GM21528 (cell line): Measurements from ENCODE around the gene RASA1.
A peak's percentile ranks its signal among the peaks of the same experiment; 100 is the strongest.
"Not testable (repeated sequence)": the region's sequence is repeated elsewhere in the genome, so short reads cannot be mapped to it uniquely, and the experiment has no call there.

ENCODE experiments used
- ATAC-seq: cut with Tn5 transposase; IDR thresholded peaks from one replicate; pipeline ENCODE4 v1.9.1; 2021; ENCODE audit warnings: mild to moderate bottlenecking, moderate library complexity; ENCODE audit not compliant: unreplicated experiment, low FRiP score

The RASA1 gene

GRCh38 chr5:87278590-87279100, 11.0 kb downstream of the RASA1 start:
- ATAC-seq = no peak

- no peak for ATAC-seq
Observed at GRCh38 chr5:87282269-87282668, 14.6 kb downstream of the RASA1 start.

GRCh38 chr5:87287266-87287665, 19.6 kb downstream of the RASA1 start:
- not testable (repeated sequence) for ATAC-seq

GRCh38 chr5:87298692-87299362, 31.1 kb downstream of the RASA1 start:
- no peak for ATAC-seq

GRCh38 chr5:87300176-87300575, 32.5 kb downstream of the RASA1 start:
- ATAC-seq = no peak

- no peak for ATAC-seq
Observed at GRCh38 chr5:87300744-87301143, 33.1 kb downstream of the RASA1 start.

GRCh38 chr5:87302061-87302460, 34.4 kb downstream of the RASA1 start:
- ATAC-seq = no peak

- no peak for ATAC-seq
Observed at GRCh38 chr5:87303324-87303723, 35.6 kb downstream of the RASA1 start.

GRCh38 chr5:87306090-87306489, 38.4 kb downstream of the RASA1 start:
- ATAC-seq = not testable (repeated sequence)

GRCh38 chr5:87307796-87308423, 40.2 kb downstream of the RASA1 start:
- ATAC-seq = peak; percentile 89

- no peak for ATAC-seq
Observed at GRCh38 chr5:87311405-87312279, 44.0 kb downstream of the RASA1 start.

GRCh38 chr5:87313216-87313615, 45.5 kb downstream of the RASA1 start:
- no peak for ATAC-seq

GRCh38 chr5:87319469-87319868, 51.8 kb downstream of the RASA1 start:
- no peak for ATAC-seq

- ATAC-seq = no peak
Observed at GRCh38 chr5:87321605-87322004, 53.9 kb downstream of the RASA1 start.

GRCh38 chr5:87322381-87322780, 54.7 kb downstream of the RASA1 start:
- no peak for ATAC-seq

- no peak for ATAC-seq
Observed at GRCh38 chr5:87327998-87328397, 60.3 kb downstream of the RASA1 start.

GRCh38 chr5:87329114-87329513, 61.4 kb downstream of the RASA1 start:
- no peak for ATAC-seq

GRCh38 chr5:87339986-87340385, 72.3 kb downstream of the RASA1 start:
- ATAC-seq = no peak

GRCh38 chr5:87340716-87341115, 73.0 kb downstream of the RASA1 start:
- peak; percentile 100 for ATAC-seq

GRCh38 chr5:87347272-87347671, 79.6 kb downstream of the RASA1 start:
- ATAC-seq = no peak

- ATAC-seq = no peak
Observed at GRCh38 chr5:87347841-87348240, 80.2 kb downstream of the RASA1 start.
